HG03342 (cell line): ENCODE data around the gene MAP3K10.
"Not testable (repeated sequence)": the region's sequence is repeated elsewhere in the genome, so short reads cannot be mapped to it uniquely, and the experiment has no call there.

Experiments
- ATAC-seq: cut with Tn5 transposase; IDR thresholded peaks from one replicate; pipeline ENCODE4 v1.9.1; 2021; ENCODE audit warnings: mild to moderate bottlenecking, moderate library complexity; ENCODE audit not compliant: unreplicated experiment

Gene MAP3K10

DNA sequence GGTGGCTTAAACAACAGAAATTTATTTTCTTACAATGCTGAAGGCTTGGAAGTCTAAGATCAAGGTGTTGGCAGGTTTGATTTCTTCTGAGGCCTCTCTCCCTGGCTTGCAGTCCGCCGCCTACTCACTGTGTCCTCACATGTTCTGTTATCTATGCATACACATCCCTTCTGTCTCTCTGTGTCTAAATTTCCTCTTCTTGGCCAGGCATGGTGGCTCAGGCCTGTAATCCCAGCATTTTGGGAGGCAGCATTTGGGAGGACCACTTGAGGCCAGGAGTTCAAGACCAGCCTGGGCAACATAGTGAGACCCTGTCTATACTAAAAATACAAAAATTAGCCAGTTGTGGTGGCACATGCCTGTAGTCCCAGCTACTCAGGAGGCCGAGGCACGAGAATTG is 19.9 kb upstream of the MAP3K10 start:
- ATAC-seq, result not testable (repeated sequence)

GRCh38 chr19:40174092-40174491 is 17.1 kb upstream of the MAP3K10 start:
- ATAC-seq, result no peak

DNA sequence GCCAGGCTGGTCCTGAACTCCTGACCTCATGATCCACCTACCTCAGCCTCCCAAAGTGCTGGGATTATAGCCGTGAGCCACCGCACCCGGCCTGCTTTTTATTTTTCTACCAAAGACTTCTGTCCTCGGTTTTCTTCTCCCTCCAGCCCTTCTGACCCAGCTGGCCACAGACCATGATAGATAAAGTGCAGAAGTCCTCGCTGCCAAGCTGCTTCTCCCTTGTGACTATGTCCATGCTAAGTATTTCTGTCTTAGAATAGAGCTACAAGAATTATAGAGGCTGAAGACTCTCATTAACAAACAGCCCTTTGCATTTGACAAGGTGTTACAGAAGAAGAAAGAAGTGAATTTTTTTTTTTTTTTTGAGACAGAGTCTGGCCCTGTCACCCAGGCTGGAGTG is 15.4 kb upstream of the MAP3K10 start:
- no peak for ATAC-seq

- no peak for ATAC-seq
Measured at GRCh38 chr19:40177286-40178070, 13.7 kb upstream of the MAP3K10 start.

- ATAC-seq, result no peak
Measured at GRCh38 chr19:40178756-40179155, 12.5 kb upstream of the MAP3K10 start.

GRCh38 chr19:40184273-40184672 is 7.0 kb upstream of the MAP3K10 start:
- ATAC-seq, result no peak

GRCh38 chr19:40191836-40192646 is 815 bp downstream of the MAP3K10 start:
- no peak for ATAC-seq

DNA sequence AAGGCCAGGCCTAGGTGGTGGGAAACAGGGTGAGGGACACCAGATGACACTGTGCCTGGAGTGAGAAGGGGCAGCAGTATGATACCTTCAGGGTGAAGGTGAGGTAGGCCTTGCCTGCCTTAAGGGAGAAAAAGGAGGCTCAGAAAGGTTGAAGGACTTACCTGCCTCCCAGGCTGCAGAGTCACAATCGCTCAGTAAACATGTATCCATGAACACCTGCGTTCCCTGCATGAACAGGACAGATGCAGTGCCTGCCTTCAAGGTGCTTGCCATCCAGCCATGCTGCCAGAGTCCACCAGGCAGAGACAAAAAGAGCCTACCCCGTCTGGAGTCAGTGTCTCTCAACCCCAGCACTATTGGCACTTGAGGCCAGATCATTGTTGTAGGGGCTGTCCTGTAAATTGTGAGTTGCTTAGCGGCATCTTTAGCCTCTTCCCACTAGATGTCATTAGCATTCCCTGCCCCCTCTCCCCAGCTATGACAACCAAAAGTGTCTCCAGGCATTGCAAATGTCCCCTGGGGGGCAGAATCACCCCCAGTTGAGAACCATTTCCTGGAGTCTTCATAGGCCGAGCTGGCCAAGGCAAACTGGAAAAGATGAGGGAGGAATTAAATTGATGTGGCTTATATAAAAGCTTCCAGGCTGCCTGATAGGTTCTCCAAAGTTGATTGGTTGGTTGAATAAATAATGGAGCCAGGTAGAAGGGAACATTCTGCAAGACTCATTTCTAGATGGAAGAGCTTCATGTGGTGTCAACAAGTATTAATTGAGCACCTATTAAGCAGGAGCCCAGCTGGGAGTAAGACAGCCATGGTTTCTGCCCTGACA is 1.7 kb downstream of the MAP3K10 start:
- ATAC-seq, result no peak

GRCh38 chr19:40193587-40193849 is 2.3 kb downstream of the MAP3K10 start:
- no peak for ATAC-seq

DNA sequence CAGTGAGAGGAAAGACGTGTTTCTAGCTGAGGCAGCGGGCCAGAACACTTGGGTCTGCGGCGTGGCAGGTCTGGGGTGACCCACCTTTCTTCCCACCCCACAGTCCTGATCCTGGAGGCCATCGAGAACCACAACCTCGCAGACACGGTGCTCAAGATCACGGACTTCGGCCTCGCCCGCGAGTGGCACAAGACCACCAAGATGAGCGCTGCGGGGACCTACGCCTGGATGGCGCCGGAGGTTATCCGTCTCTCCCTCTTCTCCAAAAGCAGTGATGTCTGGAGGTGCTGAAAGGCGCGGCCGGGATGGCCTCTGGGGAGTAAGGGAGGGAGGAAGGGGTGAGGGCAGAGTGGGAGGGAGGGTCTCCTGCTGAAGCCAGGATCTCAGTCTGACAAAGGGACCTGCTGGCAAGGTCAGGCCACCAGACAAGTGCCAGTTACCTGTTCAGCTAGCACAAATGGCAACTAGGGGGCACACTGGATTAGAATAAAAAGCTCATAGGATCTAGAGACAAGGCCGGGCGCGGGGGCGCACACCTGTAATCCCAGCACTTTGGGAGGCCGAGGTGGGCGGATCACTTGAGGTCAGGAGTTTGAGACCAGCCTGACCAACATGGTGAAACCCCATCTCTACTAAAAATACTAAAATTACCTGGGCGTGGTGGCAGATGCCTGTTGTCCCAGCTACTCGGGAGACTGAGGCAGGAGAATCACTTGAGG is 7.2 kb downstream of the MAP3K10 start:
- no peak for ATAC-seq

GRCh38 chr19:40200341-40201099 is 9.3 kb downstream of the MAP3K10 start:
- no peak for ATAC-seq

DNA sequence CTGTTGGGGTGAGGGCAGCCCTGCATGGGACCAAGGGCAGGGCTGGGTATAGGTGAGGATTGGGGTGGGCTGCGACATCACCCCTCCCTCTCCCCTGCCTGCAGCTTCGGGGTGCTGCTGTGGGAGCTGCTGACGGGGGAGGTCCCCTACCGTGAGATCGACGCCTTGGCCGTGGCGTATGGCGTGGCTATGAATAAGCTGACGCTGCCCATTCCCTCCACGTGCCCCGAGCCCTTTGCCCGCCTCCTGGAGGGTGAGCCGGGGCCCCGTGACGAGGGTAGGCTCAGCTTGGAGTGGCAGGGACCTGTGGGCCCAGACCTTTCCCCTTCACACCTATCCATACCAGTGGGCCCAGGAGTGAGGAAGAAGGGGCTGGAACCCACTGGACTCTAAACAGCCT is 13.2 kb downstream of the MAP3K10 start:
- no peak for ATAC-seq

GRCh38 chr19:40205760-40206159 is 14.5 kb downstream of the MAP3K10 start:
- ATAC-seq, result no peak

DNA sequence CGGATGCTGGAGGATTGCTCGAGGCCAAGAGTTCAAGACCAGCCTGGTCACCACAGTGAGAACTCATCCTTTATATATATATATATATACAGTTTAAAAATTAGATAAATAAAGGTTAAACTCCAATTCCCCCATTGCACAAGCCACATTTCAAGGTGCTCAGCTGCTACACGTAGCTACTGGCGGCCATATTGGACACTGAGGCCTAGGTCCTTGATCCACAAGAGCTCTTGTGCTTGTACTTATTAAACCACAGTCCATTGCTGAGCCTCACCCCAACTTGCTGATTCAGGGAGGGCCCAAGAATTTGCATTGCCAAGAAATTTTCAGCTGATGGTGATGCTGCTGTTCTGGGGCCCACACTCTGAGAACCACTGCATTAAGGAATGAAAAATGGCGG is 17.4 kb downstream of the MAP3K10 start:
- no peak for ATAC-seq

DNA sequence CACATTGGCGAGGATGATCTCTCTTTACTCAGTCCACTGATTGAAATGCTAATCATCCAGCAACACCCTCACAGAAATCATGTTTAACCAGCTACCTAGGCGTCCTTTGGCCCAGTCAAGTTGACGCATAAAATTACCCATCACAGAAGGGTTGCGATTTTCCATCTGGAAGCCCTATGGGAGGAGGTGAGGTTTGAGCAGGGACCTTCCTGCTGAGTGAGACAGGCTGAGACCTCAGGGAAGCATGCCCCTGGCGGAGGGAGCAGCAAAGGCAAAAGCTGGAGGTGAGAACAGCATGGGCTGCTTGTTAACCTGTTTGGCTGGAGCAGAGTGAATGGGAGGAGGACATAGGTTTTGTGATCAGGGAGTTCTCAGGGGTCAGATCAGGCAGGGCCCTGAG is 19.7 kb downstream of the MAP3K10 start:
- ATAC-seq, result no peak

DNA sequence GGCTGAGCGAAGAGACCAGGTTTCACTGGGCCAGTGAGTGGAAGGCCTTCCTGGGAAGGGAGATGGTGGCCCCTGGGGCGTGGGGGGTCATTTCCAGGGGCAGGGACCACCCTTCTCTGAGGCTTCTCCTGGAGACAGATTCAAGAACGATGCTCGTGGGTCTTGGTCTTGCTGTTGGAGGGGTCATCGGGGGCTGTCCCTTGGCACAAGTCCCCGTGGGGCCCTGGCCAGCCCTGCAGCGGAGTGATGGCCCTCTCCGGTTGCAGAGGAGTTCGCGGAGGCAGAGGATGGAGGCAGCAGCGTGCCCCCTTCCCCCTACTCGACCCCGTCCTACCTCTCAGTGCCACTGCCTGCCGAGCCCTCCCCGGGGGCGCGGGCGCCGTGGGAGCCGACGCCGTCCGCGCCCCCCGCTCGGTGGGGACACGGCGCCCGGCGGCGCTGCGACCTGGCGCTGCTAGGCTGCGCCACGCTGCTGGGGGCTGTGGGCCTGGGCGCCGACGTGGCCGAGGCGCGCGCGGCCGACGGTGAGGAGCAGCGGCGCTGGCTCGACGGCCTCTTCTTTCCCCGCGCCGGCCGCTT is 22.1 kb downstream of the MAP3K10 start:
- no peak for ATAC-seq

DNA sequence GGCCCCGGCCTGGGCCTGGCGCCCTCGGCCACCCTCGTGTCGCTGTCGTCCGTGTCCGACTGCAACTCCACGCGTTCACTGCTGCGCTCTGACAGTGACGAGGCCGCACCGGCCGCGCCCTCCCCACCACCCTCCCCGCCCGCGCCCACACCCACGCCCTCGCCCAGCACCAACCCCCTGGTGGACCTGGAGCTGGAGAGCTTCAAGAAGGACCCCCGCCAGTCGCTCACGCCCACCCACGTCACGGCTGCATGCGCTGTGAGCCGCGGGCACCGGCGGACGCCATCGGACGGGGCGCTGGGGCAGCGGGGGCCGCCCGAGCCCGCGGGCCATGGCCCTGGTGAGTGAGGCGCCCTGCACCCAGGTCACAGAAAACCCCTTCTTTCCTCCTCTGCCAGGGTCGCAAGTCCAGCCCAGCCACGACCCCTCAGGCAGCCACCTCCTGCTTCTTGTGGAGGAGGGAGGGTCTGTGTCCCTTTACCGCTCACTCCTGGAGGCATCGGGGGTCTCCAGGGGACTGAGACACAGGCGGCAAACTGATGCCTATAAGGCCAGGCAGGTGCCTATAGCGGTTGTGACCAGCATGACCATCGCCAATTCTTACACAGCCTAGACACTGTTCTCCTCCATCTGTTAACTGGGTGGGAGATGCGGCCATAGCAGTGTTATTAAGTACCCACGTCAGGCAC is 22.8 kb downstream of the MAP3K10 start:
- ATAC-seq, result no peak

DNA sequence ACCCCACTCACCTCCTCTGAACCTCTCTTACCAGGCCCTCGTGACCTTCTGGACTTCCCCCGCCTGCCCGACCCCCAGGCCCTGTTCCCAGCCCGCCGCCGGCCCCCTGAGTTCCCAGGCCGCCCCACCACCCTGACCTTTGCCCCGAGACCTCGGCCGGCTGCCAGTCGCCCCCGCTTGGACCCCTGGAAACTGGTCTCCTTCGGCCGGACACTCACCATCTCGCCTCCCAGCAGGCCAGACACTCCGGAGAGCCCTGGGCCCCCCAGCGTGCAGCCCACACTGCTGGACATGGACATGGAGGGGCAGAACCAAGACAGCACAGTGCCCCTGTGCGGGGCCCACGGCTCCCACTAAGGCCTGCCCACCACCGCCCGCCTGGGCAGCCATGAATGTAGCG is 23.7 kb downstream of the MAP3K10 start:
- ATAC-seq, result no peak

- no peak for ATAC-seq
Measured at GRCh38 chr19:40216013-40216776, 25.0 kb downstream of the MAP3K10 start.
